ENCODE results near the gene ASTN2. TPM values are rescaled to one million over a fixed set of nuclear protein-coding genes. Genes with fewer than 3 reads are reported as not detected.

ASTN2 gene
- total and polyA plus RNA-seq, 9 of the 15 experiments (the other 6 are each of a cell fraction or from before 2014, with no cell fraction given) = 0.56 to 3.5 (median 1.9) TPM

GRCh38 chr9:116404228-116404627 is 1010.6 kb downstream of the ASTN2 start:
- no peaks in the 10 kb centered on the region for H3K27me3 ChIP-seq (ENCODE audit: control insufficient read depth in 2 of 2, insufficient read depth in 2 of 2, low read length in 2 of 2)
- no peak overlapping the region for H3K9ac ChIP-seq (ENCODE audit: insufficient read depth in 1 of 2, low read depth in 2 of 2, low read length in 2 of 2)
- H2AFZ ChIP-seq (ENCODE audit: low read depth, low read length) = no peak overlapping the region
- 0 out of 4 replicates have a peak, but pooled peaks of 1 of the 2 experiments have one; percentile 42 for TF ChIP-seq KDM1A (IDR thresholded peaks at IDR 0.05)
- no peak for TF ChIP-seq ZBTB33 (CRISPR knock-in tag; IDR thresholded peaks at IDR 0.05)
- no TSS peak for BruUV-seq (replicated peaks)
- no peak overlapping the region for H3K4me3 ChIP-seq
- H3K27ac ChIP-seq (ENCODE audit: extremely low read depth, low read depth, low read length) = no peak overlapping the region
- no peaks in the 10 kb centered on the region for H3K36me3 ChIP-seq (ENCODE audit: control insufficient read depth, insufficient read depth, low read length)
- H3K79me2 ChIP-seq (ENCODE audit: control insufficient read depth, insufficient read depth, low read length) = no peaks in the 10 kb centered on the region
- H3K9me1 ChIP-seq (ENCODE audit: control insufficient read depth, insufficient read depth, low read length) = no peaks in the 10 kb centered on the region
- no peak for ATAC-seq
- in situ Hi-C loops (cut with MboI) (no loop called here), intact Hi-C loops (cut with micrococcal nuclease) (no loop called here)
- WGBS (ENCODE audit: insufficient coverage, low coverage, missing lambda C conversion rate) = 71% methylated on average over 3 of the region's 3 CpGs
- ChIA-PET POLR2A (no interaction called here), CTCF (ENCODE audit: low intra/inter-chr PET ratio) (no interaction called here)
- H4K20me1 ChIP-seq (replicated peaks; ENCODE audit: control insufficient read depth, insufficient read depth, low read length) = no peaks in the 10 kb centered on the region
- DNase-seq (ENCODE audit: extremely low read depth in 1 of 4, low spot score in 3 of 4) = no peak
- no peaks in the 10 kb centered on the region for H3K9me3 ChIP-seq (replicated peaks; ENCODE audit: control insufficient read depth, insufficient read depth, low read depth, low read length)
- H3K4me2 ChIP-seq (ENCODE audit: insufficient read depth, low read length) = no peak overlapping the region
- FAIRE-seq = peak; percentile 11
- peaks cover 0 to 6% of the 10 kb centered on the region in 2 experiments; a peak in 3 of 5 replicates for H3K4me1 ChIP-seq (replicated peaks in 1 of 2; ENCODE audit: control insufficient read depth in 2 of 2, insufficient read depth in 2 of 2, low read length in 2 of 2)

GRCh38 chr9:116403171-116403570 is 1011.7 kb downstream of the ASTN2 start:
- H3K9ac ChIP-seq (ENCODE audit: insufficient read depth in 1 of 2, low read depth in 2 of 2, low read length in 2 of 2) = no peak overlapping the region
- FAIRE-seq (no peak), DNase-seq (ENCODE audit: extremely low read depth in 1 of 4, low spot score in 3 of 4) (no peak), ATAC-seq (no peak)
- in situ Hi-C loops (cut with MboI) = no loop called here
- intact Hi-C loops (cut with micrococcal nuclease) = no loop called here
- CTCF ChIA-PET (ENCODE audit: low intra/inter-chr PET ratio) = no interaction called here
- no peaks in the 10 kb centered on the region for H3K79me2 ChIP-seq (ENCODE audit: control insufficient read depth, insufficient read depth, low read length)
- no peak overlapping the region for H2AFZ ChIP-seq (ENCODE audit: low read depth, low read length)
- POLR2A ChIA-PET = interaction anchor here (0.6 to 1.6 kb wide), 4 partner anchors 11 to 72 kb away, joined by 3 to 8 read pairs (median 4); no protein-coding TSS in a partner anchor
- H3K27me3 ChIP-seq (ENCODE audit: control insufficient read depth in 2 of 2, insufficient read depth in 2 of 2, low read length in 2 of 2) = no peaks in the 10 kb centered on the region
- H3K9me1 ChIP-seq (ENCODE audit: control insufficient read depth, insufficient read depth, low read length) = no peaks in the 10 kb centered on the region
- no peaks in the 10 kb centered on the region for H3K9me3 ChIP-seq (replicated peaks; ENCODE audit: control insufficient read depth, insufficient read depth, low read depth, low read length)
- TF ChIP-seq CTCFL (IDR thresholded peaks at IDR 0.05; ENCODE audit: borderline replicate concordance, insufficient read depth, low read depth, low read length, poor library complexity, severe bottlenecking) = no peak
- no peak overlapping the region for H3K4me2 ChIP-seq (ENCODE audit: insufficient read depth, low read length)
- H3K27ac ChIP-seq (ENCODE audit: extremely low read depth, low read depth, low read length) = no peak overlapping the region
- BruUV-seq (replicated peaks) = no TSS peak
- no peaks in the 10 kb centered on the region for H3K36me3 ChIP-seq (ENCODE audit: control insufficient read depth, insufficient read depth, low read length)
- no peaks in the 10 kb centered on the region for H4K20me1 ChIP-seq (replicated peaks; ENCODE audit: control insufficient read depth, insufficient read depth, low read length)
- H3K4me1 ChIP-seq (replicated peaks in 1 of 2; ENCODE audit: control insufficient read depth in 2 of 2, insufficient read depth in 2 of 2, low read length in 2 of 2) = no peaks in the 10 kb centered on the region; a peak in 1 of 5 replicates
- no peak overlapping the region for H3K4me3 ChIP-seq

All from K562 (cell line).